CD4-positive, alpha-beta T cell treated with Interleukin-15 for 1 hour (primary cell): ENCODE data around the gene TCF25.
A peak's percentile ranks its signal among the peaks of the same experiment; 100 is the strongest.
"Not testable (repeated sequence)": the region's sequence is repeated elsewhere in the genome, so short reads cannot be mapped to it uniquely, and the experiment has no call there.

Experiments
- DNase-seq: peaks from one replicate; pipeline ENCODE4 v3.0.0-alpha.2; 2020

TCF25 gene

GRCh38 chr16:89905511-89906139 lies 32.2 kb downstream of the TCF25 start:
- DNase-seq, result no peak

- DNase-seq, result no peak
Measured at GRCh38 chr16:89906140-89907025, 33.0 kb downstream of the TCF25 start.

GRCh38 chr16:89907055-89907814 lies 33.8 kb downstream of the TCF25 start:
- DNase-seq, result no peak

- no peak for DNase-seq
Measured at GRCh38 chr16:89908236-89908635, 34.8 kb downstream of the TCF25 start.

GRCh38 chr16:89909777-89910716 lies 36.7 kb downstream of the TCF25 start:
- DNase-seq, result peak; percentile 73

- no peak for DNase-seq
Measured at GRCh38 chr16:89910717-89911354, 37.4 kb downstream of the TCF25 start.

GRCh38 chr16:89911375-89911774 lies 38.0 kb downstream of the TCF25 start:
- no peak for DNase-seq

- no peak for DNase-seq
Measured at GRCh38 chr16:89912143-89912542, 38.8 kb downstream of the TCF25 start.

- no peak for DNase-seq
Measured at GRCh38 chr16:89912627-89913026, 39.2 kb downstream of the TCF25 start.

GRCh38 chr16:89913408-89914387 lies 40.3 kb downstream of the TCF25 start:
- no peak for DNase-seq

- not testable (repeated sequence) for DNase-seq
Measured at GRCh38 chr16:89914642-89915285, 41.4 kb downstream of the TCF25 start.

- DNase-seq, result no peak
Measured at GRCh38 chr16:89915303-89916232, 42.2 kb downstream of the TCF25 start.

- peak; percentile 81 for DNase-seq
Measured at GRCh38 chr16:89917773-89918452, 44.5 kb downstream of the TCF25 start.

- no peak for DNase-seq
Measured at GRCh38 chr16:89918453-89919347, 45.3 kb downstream of the TCF25 start, which contains the start of gene MC1R. TSS of gene MC1R (plus strand) at chr16:89918862. CDS start at chr16:89919259, 397 bp downstream.

- DNase-seq, result no peak
Measured at GRCh38 chr16:89919535-89920406, 46.4 kb downstream of the TCF25 start.

GRCh38 chr16:89920723-89921122 lies 47.3 kb downstream of the TCF25 start:
- no peak for DNase-seq
